SK-N-SH treated with all-trans-retinoic acid at 6 μM for 48 hours (cell line): ENCODE results near the gene DEFB129.

Experiments used
- ARNTL ChIP-seq: fragments of 450-650 bp; formaldehyde crosslinking; IDR thresholded peaks from 2 replicates; pipeline ENCODE4 v1.5.0; 2020; ENCODE audit warnings: low read depth, mild to moderate bottlenecking, moderate library complexity, borderline replicate concordance
- BACH2 ChIP-seq: fragments of 250-450 bp; sonication (Bioruptor Pico); IDR thresholded peaks from 2 replicates; pipeline ENCODE4 v1.9.0; 2021; ENCODE audit warnings: mild to moderate bottlenecking, borderline replicate concordance
- PATZ1 ChIP-seq: fragments of 250-450 bp; sonication (Bioruptor Pico); IDR thresholded peaks from 2 replicates; pipeline ENCODE4 v1.8.0; 2020; ENCODE audit warnings: mild to moderate bottlenecking, moderate library complexity, borderline replicate concordance
- RARB ChIP-seq: fragments of 250-450 bp; sonication (Bioruptor Pico); IDR thresholded peaks from 2 replicates; pipeline ENCODE4 v1.8.0; 2021; ENCODE audit warnings: mild to moderate bottlenecking, moderate library complexity
- SNAI2 ChIP-seq: fragments of 250-450 bp; sonication (Bioruptor Pico); IDR thresholded peaks from 2 replicates; pipeline ENCODE4 v1.5.0; 2020; ENCODE audit warnings: mild to moderate bottlenecking, moderate library complexity
- TSHZ2 ChIP-seq: fragments of 250-450 bp; sonication (Bioruptor Pico); IDR thresholded peaks from 2 replicates; pipeline ENCODE4 v1.5.0; 2020; ENCODE audit warnings: mild to moderate bottlenecking, moderate library complexity
- ZC3H10 ChIP-seq: fragments of 250-450 bp; sonication (Bioruptor Pico); IDR thresholded peaks from 2 replicates; pipeline ENCODE4 v1.5.1; 2021; ENCODE audit warnings: mild to moderate bottlenecking, moderate library complexity
- ZFP3 ChIP-seq: fragments of 250-450 bp; sonication (Bioruptor Pico); IDR thresholded peaks from 2 replicates; pipeline ENCODE4 v1.5.0; 2020; ENCODE audit warnings: mild to moderate bottlenecking, moderate library complexity
- ZNF70 ChIP-seq: fragments of 450-650 bp; formaldehyde crosslinking; IDR thresholded peaks from 2 replicates; pipeline ENCODE4 v1.5.0; 2020; ENCODE audit warnings: mild to moderate bottlenecking, moderate library complexity

GRCh38 chr20:271069-271468 lies 44.0 kb downstream of the DEFB129 start:
- TF ChIP-seq TSHZ2 (CRISPR knock-in tag), result no peak
- TF ChIP-seq PATZ1 (CRISPR knock-in tag), result no peak
- no peak for TF ChIP-seq ARNTL (CRISPR knock-in tag)
- no peak for TF ChIP-seq BACH2 (CRISPR knock-in tag)
- TF ChIP-seq ZC3H10, result no peak
- TF ChIP-seq ZNF70 (CRISPR knock-in tag), result no peak
- TF ChIP-seq ZFP3 (CRISPR knock-in tag), result no peak
- TF ChIP-seq RARB, result no peak
- TF ChIP-seq SNAI2, result no peak
